Measurements from ENCODE around the gene IGFBP6. TPM values are rescaled to one million over a fixed set of nuclear protein-coding genes. Genes with fewer than 3 reads are reported as not detected.

Gene IGFBP6, protein sequence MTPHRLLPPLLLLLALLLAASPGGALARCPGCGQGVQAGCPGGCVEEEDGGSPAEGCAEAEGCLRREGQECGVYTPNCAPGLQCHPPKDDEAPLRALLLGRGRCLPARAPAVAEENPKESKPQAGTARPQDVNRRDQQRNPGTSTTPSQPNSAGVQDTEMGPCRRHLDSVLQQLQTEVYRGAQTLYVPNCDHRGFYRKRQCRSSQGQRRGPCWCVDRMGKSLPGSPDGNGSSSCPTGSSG
- total RNA-seq = 100 to 1,000 TPM; 246 to 902 (median 719) TPM

DNA sequence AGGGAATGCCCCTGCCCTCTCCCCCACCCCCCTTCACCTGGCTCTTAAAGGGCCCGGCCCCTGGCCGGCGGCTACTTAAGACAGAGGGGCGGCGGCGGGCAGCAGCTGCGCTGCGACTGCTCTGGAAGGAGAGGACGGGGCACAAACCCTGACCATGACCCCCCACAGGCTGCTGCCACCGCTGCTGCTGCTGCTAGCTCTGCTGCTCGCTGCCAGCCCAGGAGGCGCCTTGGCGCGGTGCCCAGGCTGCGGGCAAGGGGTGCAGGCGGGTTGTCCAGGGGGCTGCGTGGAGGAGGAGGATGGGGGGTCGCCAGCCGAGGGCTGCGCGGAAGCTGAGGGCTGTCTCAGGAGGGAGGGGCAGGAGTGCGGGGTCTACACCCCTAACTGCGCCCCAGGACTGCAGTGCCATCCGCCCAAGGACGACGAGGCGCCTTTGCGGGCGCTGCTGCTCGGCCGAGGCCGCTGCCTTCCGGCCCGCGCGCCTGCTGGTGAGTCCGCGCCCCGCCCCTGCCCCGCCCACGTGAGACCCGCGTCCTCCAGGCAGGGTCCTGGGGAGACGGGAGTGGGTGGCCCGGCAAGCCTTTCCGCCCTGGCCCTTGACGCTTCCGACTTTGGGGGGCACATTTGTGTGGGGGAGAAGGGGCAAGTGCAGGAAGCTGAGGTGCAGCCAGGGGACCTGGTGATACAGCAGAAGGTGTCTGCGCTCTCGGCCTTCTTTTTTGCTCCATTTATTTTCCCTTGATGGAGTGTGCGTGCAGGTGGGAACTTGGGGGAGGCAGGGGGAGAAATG, at the start of gene IGFBP6:
IGFBP6 (plus strand) TSS at position 104 of the 790 bp plus-strand sequence; CDS start at position 155, 51 bp downstream.
- ATAC-seq (ENCODE audit: low FRiP score) = peak; percentile 51
- DNase-seq (ENCODE audit: low spot score) = no peak
- no peak for TF ChIP-seq CTCF (IDR thresholded peaks at IDR 0.05)

DNA sequence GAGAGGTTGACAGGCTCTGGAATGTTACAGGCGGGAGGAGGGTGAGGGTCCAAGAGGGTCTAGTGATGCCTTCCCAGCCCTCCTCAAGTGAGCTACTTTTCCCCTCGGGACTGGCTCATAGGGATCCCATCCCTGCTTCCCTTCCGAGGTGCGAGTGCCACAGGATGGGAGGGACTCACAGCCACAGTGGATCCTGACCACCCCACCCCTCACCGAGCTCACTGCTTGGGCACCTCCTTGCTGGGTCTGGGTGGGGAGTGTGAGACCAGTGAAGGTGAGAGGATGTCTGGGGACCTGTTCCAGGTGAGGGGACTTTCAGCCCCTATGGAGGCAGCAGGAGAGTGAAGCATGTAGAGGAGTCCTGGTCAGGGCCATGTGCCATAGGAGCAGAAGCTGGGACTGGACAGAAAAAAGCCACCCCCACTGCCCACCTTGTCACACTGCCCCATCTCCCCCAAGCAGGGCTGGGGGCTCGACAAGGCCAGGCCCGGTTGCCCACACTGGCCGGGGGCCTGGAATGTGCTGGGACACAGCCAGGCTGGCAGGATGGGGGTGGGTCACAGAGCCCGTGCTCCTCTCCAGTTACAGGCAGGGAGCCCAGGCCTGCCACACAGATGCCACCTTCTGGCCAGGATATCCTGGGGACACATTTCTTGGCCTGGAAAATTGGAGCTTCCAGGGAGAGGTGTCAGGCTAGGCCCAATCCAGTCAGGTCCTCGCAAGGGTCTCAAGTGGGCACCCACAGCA, 49.3 kb upstream of the IGFBP6 start:
- no peak for TF ChIP-seq CTCF (IDR thresholded peaks at IDR 0.05)
- no peak for ATAC-seq (ENCODE audit: low FRiP score)
- DNase-seq (ENCODE audit: low spot score) = no peak

DNA sequence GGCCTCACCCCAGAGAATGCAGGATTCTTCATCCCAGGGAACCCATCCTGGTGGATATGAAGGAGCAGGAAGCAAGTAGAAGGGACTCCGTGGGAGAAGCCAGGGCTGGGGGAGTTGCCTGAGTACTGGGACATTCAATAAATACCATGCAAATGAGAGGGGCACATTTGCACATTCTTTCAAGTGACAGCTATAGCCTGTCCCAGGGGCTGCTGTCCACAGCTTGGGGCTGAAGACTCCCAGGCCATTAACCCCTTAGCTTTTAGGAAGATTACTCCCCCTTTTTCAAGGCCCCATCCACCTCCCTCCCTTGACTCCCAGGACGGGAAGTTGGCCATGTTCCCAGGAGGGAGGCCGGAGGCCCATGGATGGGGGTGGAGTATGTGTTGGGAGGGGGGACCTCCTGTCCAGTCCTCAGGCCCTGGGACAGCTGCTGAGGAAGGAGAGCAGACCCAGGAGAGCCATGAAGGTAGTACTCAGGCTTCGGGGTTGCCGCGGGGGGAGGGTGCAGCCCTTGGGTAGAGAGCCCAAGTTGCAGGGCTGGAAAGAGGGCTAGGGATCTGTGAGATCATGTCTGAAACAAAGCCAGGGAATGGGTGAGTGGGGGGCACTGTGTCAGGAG, 48.6 kb upstream of the IGFBP6 start:
- ATAC-seq (ENCODE audit: low FRiP score) (no peak), DNase-seq (ENCODE audit: low spot score) (no peak)
- no peak for TF ChIP-seq CTCF (IDR thresholded peaks at IDR 0.05)

- DNase-seq (ENCODE audit: low spot score) = no peak
- ATAC-seq (ENCODE audit: low FRiP score) = peak; percentile 7
- no peak for TF ChIP-seq CTCF (IDR thresholded peaks at IDR 0.05)
Measured at GRCh38 chr12:53049571-53050318, 47.7 kb upstream of the IGFBP6 start, which contains the start of gene TNS2. Gene TNS2 (plus strand): TSS chr12:53050065. CDS start chr12:53050186, 121 bp downstream.

DNA sequence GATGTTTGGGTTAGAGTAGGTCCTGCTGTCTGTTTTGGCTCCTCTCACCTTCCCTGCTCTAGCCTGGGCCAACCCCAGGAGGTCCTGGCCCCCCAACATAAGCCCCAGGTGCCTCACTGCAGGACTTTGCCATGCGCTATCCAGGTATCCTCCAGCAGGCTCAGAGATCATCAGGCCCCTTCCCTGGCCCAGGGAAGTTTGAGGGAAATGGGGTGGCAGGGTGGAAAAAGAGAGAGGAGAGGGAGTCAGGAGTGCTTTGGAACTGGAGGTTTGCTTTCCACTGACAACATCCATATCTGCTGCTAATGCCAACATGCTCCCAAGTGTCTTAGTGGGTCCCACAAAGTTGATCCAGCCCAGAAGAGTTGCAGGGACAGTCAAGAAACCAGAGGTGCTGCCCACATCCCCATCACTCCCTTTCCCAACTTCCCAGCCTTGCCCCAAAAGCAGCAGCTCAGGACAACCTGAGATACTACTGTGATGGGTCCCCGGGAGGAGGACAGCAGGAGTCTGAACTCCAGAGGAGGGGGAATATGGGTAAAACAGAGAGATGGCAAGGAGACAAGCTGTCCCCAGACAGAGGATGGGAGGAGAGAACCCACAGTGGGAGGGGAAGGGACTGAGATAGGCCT, 46.9 kb upstream of the IGFBP6 start:
- TF ChIP-seq CTCF (IDR thresholded peaks at IDR 0.05) = no peak
- DNase-seq (ENCODE audit: low spot score) = no peak
- ATAC-seq (ENCODE audit: low FRiP score) = no peak

Measured in omental fat pad (tissue), 4 donors.